K562 (cell line): Measurements from ENCODE around the gene TBC1D9. TPM values are rescaled to one million over a fixed set of nuclear protein-coding genes. Genes with fewer than 3 reads are reported as not detected.

Experiments
- ATAC-seq: fragments of 200-7000 bp; cut with Tn5 transposase; 3 replicates; pipeline ENCODE4 v1.9.1; 2020; ENCODE audit warnings: moderate library complexity
- BruUV-seq: library from RNA; stranded (reverse); fragments of 400-500 nt; replicated peaks from 2 replicates; lab custom pipeline; 2021; lab: Mats Ljungman, UMichigan
- CTCF ChIA-PET: fragments of 300-600 bp; formaldehyde crosslinking; extraction: SDS; loops from one replicate; lab custom pipeline; 2021; ENCODE audit warnings: low intra/inter-chr PET ratio; lab: Yijun Ruan, JAX
- POLR2A ChIA-PET: fragments of 300-600, 350-650 bp; sonication (Branson Sonifier 250); formaldehyde crosslinking; extraction: SDS; loops from one replicate; lab custom pipeline; 2021; ENCODE audit warnings: antibody characterized with exemption, inconsistent platforms; lab: Yijun Ruan, JAX
- DNase-seq, 4 experiments: peaks; one replicate each; pipeline versions ENCODE4 v3.0.0 to v3.0.0-alpha.2; 2011 to 2018; ENCODE audit warnings: low spot score in 3 of 4, mixed read lengths in 3 of 4; ENCODE audit errors: extremely low read depth in 1 of 4
- FAIRE-seq: peaks from 2 replicates; lab custom pipeline; 2011; peaks lifted over from hg19 to GRCh38; lab: Jason Lieb, UNC
- H2AFZ ChIP-seq: 2 replicates; pipeline ENCODE4 v1.6.0; 2011; ENCODE audit warnings: low read depth, low read length, control low read depth, inconsistent platforms
- H3K27ac ChIP-seq: fragments of 200-600 bp; 3 replicates; pipeline ENCODE4 v1.8.0; 2011; ENCODE audit warnings: low read depth, mild to moderate bottlenecking, control low read depth, inconsistent platforms, low read length, moderate library complexity, mixed read lengths; ENCODE audit errors: extremely low read depth
- H3K27me3 ChIP-seq, 2 experiments: fragments of 300-600 bp in 1 of 2; 2 replicates in 1 of 2; 3 replicates in 1 of 2; pipeline versions ENCODE4 v1.6.0 to v1.8.0; 2011; ENCODE audit warnings: inconsistent platforms in 2 of 2, low read length in 2 of 2, mild to moderate bottlenecking in 1 of 2, mixed read lengths in 1 of 2, moderate library complexity in 1 of 2; ENCODE audit not compliant: control insufficient read depth in 2 of 2, insufficient read depth in 2 of 2
- H3K36me3 ChIP-seq: fragments of 300-600 bp; 3 replicates; pipeline ENCODE4 v1.8.0; 2011; ENCODE audit warnings: mild to moderate bottlenecking, low read length, inconsistent platforms; ENCODE audit not compliant: control insufficient read depth, insufficient read depth
- H3K4me1 ChIP-seq, 2 experiments: fragments of 200-600 bp in 1 of 2; replicated peaks in 1 of 2; 2 replicates in 1 of 2; 3 replicates in 1 of 2; pipeline versions ENCODE4 v1.5.1 to v1.8.0; 2011; ENCODE audit warnings: inconsistent platforms in 2 of 2, low read length in 2 of 2, mild to moderate bottlenecking in 1 of 2, mixed read lengths in 1 of 2, moderate library complexity in 1 of 2; ENCODE audit not compliant: control insufficient read depth in 2 of 2, insufficient read depth in 2 of 2
- H3K4me2 ChIP-seq: 2 replicates; pipeline ENCODE4 v1.6.1; 2011; ENCODE audit warnings: low read length, control low read depth, inconsistent platforms, mixed read lengths; ENCODE audit not compliant: insufficient read depth
- H3K4me3 ChIP-seq: fragments of 200-600 bp; sonication (generic), shearing (Covaris generic); 2 replicates; pipeline ENCODE4 v1.5.1; 2016; ENCODE audit warnings: control low read depth, inconsistent platforms
- H3K79me2 ChIP-seq: fragments of 200-600 bp; 3 replicates; pipeline ENCODE4 v1.8.0; 2011; ENCODE audit warnings: low read length, inconsistent platforms; ENCODE audit not compliant: control insufficient read depth, insufficient read depth
- H3K9ac ChIP-seq, 2 experiments: 2 replicates each; pipeline versions ENCODE4 v1.6.0 to v1.6.1; 2011; ENCODE audit warnings: low read depth in 2 of 2, low read length in 2 of 2, control low read depth in 1 of 2, inconsistent platforms in 1 of 2, mild to moderate bottlenecking in 1 of 2, mixed read lengths in 1 of 2; ENCODE audit not compliant: insufficient read depth in 1 of 2
- H3K9me1 ChIP-seq: one replicate; pipeline ENCODE4 v1.6.0; 2011; ENCODE audit warnings: inconsistent platforms, mild to moderate bottlenecking, low read length, moderate library complexity; ENCODE audit not compliant: control insufficient read depth, insufficient read depth
- H3K9me3 ChIP-seq: replicated peaks from 2 replicates; pipeline ENCODE4 v1.5.1; 2011; ENCODE audit warnings: low read depth, low read length, inconsistent platforms; ENCODE audit not compliant: control insufficient read depth, insufficient read depth
- H4K20me1 ChIP-seq: replicated peaks from 2 replicates; pipeline ENCODE4 v1.6.1; 2011; ENCODE audit warnings: low read length, inconsistent platforms, mixed read lengths; ENCODE audit not compliant: control insufficient read depth, insufficient read depth
- CREB5 ChIP-seq: fragments of 250-450 bp; sonication (Bioruptor Pico); IDR thresholded peaks from 2 replicates; pipeline ENCODE4 v1.5.0; 2020; ENCODE audit warnings: mild to moderate bottlenecking
- GATA2 ChIP-seq: sonication (generic); formaldehyde crosslinking; IDR thresholded peaks from 2 replicates; pipeline ENCODE4 v1.4.0; 2020; ENCODE audit warnings: mild to moderate bottlenecking, missing genetic modification reagents
- PRDM10 ChIP-seq: fragments of 450-650 bp; IDR thresholded peaks from 2 replicates; pipeline ENCODE4 v1.6.1; 2018; ENCODE audit not compliant: partially characterized antibody
- SRSF3 ChIP-seq: fragments of 200-400 bp; formaldehyde crosslinking; IDR thresholded peaks from 2 replicates; pipeline ENCODE4 v1.6.1; 2016; ENCODE audit warnings: mild to moderate bottlenecking, low read length, moderate library complexity; ENCODE audit not compliant: insufficient read depth
- ZNF24 ChIP-seq: fragments of 450-650 bp; IDR thresholded peaks from 2 replicates; pipeline ENCODE4 v1.6.1; 2016
- ZNF316 ChIP-seq: fragments of 450-650 bp; IDR thresholded peaks from 2 replicates; pipeline ENCODE4 v1.6.1; 2016
- in situ Hi-C: fragments of 300-500 bp; cut with MboI; formaldehyde crosslinking; loops from 4 replicates; pipeline ENCODE4 v1.15.0; 2018; ENCODE audit warnings: inconsistent platforms, mixed read lengths
- intact Hi-C: fragments of 100-400 bp; cut with micrococcal nuclease; formaldehyde crosslinking; loops from 2 replicates; pipeline ENCODE4 v1.14.2; 2022
- polyA plus RNA-seq, 8 experiments: library from polyadenylated mRNA; depleted of rRNA in 4 of 8; stranded (reverse) in 5 of 8; unstranded in 3 of 8; fragments of >200 nt; fragmentation: Nextera tagmentation in 2 of 8; fragmentation: Illumina TruSeq in 1 of 8; extraction: Ambion mirVana in 2 of 8; extraction: Trizol in 1 of 8; gene quantifications; 2 replicates each; pipeline versions ENCODE4 v1.2.1 to v1.2.3, GENCODE V29; 2011 to 2014; ENCODE audit warnings: inconsistent platforms in 1 of 8, missing spikeins in 1 of 8
- total RNA-seq, 7 experiments: library from RNA; depleted of rRNA in 6 of 7; stranded (reverse); fragments of >200 nt in 6 of 7; fragmentation: Illumina TruSeq in 2 of 7; extraction: Trizol in 2 of 7; gene quantifications; 2 replicates each; pipeline versions ENCODE4 v1.2.1 to v1.2.3, GENCODE V29; 2011 to 2021; ENCODE audit warnings: low replicate concordance in 1 of 7

TBC1D9 gene
- total and polyA plus RNA-seq, 9 of the 15 experiments (the other 6 are each of a cell fraction or from before 2014, with no cell fraction given): 0.13 TPM; not detected in 8

- no peak for TF ChIP-seq PRDM10
- no peak for TF ChIP-seq ZNF24
- no peak for TF ChIP-seq SRSF3
These were observed 15.8 kb downstream of the TBC1D9 start (continued) for GRCh38 chr4:140740422-140740821.

- FAIRE-seq (no peak), DNase-seq (no peak), ATAC-seq (no peak)
- no peak overlapping the region for H3K4me2 ChIP-seq
- no peak overlapping the region for H2AFZ ChIP-seq
- no peaks in the 10 kb centered on the region for H3K4me1 ChIP-seq
- no peaks in the 10 kb centered on the region for H3K9me1 ChIP-seq
- H3K27ac ChIP-seq: no peak overlapping the region
- H3K27me3 ChIP-seq: no peaks in the 10 kb centered on the region
- H3K4me3 ChIP-seq: no peak overlapping the region
- H3K36me3 ChIP-seq: no peaks in the 10 kb centered on the region
- no TSS peak for BruUV-seq
- in situ Hi-C loops (no loop called here), intact Hi-C loops (no loop called here)
- CTCF ChIA-PET: no interaction called here
- H3K9ac ChIP-seq: no peak overlapping the region
- POLR2A ChIA-PET: no interaction called here
- no peaks in the 10 kb centered on the region for H3K9me3 ChIP-seq
- no peaks in the 10 kb centered on the region for H4K20me1 ChIP-seq
- no peaks in the 10 kb centered on the region for H3K79me2 ChIP-seq
- TF ChIP-seq CREB5 (CRISPR knock-in tag) (no peak), GATA2 (CRISPR knock-in tag) (no peak), ZNF316 (no peak)
- TF ChIP-seq, all 486 proteins: peak for 0
These were observed 16.2 kb downstream of the TBC1D9 start for GRCh38 chr4:140739971-140740370.
